D341Med (cell line): Measurements from ENCODE around the gene ODAD2.

Experiments
- DNase-seq: peaks from one replicate; pipeline ENCODE4 v3.0.0; 2012; ENCODE audit warnings: low spot score

The ODAD2 gene

DNA sequence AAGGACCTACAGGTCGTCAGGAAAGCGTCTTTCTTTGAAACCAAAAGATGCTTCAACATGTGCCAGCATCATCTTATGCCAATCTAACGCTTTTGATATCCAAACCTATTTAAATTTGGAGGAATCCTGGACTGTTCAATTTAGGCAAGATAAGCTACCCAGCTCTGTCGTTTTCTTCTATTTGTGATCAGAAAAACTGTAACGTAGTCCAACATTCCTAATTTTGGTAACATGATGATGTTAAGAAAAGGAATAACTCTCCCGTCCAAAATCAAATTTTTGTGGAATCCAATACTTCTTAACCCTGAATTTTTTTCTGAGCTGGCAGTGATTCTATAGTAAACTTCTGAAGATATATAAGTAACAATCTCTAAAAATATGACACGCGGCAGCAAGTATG lies 160.0 kb downstream of the ODAD2 start:
- DNase-seq = no peak

DNA sequence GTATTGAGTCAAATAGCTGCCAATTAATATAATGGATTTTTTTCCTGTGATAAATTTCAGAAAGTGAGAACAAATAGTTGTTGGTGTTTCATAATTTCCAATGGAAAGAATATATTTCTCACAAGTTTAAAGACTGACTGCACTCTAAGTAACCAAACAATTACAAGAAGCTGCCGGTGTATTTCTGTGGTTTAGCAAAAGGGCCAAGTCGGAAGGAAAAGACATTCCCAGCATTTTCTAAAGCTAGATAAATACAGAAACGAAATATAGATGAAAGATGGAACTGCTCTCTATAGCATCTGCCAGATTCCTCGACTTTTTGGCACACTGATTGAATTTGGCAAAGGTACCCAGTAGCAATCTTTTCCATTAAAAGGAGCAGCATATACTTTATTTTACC lies 160.5 kb downstream of the ODAD2 start:
- DNase-seq = no peak

DNA sequence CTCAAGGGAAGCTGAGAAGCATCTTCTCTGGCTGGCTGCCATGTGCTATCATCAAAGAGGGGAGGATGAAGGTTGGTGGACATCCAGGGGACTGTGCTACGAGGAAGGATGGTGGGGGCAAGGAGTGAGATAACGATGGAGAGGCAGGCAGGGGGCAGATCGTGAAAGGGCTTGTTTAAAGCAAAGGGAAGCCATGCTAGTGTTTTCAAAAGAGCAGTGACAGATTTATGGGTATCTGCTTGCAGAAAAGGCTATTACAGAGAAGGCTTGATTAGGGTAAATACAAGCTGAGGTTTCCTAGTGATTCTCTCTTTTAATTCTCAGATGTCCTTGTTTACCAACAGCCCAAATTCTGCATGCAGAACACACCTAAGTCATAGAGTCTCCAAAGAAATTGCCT lies 164.4 kb downstream of the ODAD2 start:
- no peak for DNase-seq

DNA sequence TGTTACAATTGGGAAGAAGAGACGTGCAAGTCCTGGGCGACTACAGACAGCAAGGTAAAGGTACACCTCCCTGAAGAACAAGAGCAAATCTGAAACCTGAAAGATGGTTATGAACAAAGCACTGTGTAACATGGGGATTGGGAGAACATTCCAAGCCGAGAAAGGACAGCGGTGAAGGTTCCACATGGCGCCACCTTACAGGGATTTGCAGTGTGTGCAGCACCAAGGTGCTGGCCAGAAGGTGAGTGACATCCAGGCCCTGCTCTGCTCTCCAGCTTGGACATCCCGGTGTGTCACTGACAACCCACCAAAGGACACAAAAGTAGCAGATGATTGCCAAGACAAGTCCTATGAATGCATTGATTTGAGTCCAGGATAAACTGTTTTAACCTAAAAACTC lies 165.1 kb downstream of the ODAD2 start:
- no peak for DNase-seq

DNA sequence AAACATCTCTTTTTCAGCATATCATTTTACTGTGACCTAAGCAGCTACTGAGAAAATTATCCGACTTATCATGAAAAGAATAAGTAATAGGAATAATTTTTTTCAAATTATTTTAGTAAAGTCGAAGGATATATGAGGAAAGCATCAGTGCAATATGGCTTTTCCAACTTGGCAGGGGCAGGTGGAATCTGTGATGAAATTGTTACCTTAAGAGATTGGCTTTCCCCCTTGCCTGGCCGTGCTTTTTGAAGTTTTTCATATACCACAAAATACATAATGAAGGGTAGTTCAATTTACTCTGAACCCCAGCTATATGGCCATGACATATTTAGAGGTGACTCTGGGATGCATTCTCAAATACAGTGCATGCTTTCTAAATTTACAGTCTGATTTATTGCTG lies 166.1 kb downstream of the ODAD2 start:
- DNase-seq = no peak

DNA sequence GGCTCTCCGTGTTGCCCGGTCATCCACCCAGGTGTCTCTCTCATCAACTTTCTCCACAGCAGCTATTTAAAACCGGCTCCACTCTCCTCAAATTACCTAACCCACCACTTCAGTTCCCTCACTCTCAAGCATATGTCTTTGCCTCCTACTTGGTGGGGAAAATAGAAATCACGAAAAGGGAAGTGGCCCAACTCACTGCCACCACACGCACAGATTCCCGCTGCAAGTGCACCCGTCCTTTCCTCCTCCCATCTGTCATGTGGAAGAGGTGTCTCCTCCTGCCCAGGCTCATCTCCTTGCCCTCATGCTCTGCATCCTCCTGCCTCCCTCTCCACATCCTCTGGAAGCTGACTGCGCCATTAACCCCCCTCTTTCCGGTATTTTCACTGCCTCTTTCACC lies 172.5 kb downstream of the ODAD2 start:
- DNase-seq = no peak

DNA sequence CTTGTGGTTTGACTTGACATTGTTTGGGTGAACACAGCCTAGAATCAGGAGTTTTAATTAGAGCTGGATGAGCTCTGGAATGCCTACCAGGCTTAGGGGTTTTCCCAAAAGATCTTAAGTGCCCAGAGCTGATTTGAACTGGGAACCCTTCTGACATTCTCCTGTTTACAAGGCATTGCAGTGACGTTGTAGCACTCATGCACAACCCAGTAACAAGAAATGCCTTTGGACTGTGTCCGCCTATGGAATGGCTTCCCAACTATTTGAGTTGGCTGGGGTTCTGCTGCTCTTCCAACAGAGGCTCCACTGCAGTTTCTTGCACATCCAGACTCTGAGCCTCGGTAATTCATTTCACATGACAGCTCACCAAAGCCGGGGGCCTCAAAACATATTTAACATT lies 176.6 kb downstream of the ODAD2 start:
- no peak for DNase-seq

DNA sequence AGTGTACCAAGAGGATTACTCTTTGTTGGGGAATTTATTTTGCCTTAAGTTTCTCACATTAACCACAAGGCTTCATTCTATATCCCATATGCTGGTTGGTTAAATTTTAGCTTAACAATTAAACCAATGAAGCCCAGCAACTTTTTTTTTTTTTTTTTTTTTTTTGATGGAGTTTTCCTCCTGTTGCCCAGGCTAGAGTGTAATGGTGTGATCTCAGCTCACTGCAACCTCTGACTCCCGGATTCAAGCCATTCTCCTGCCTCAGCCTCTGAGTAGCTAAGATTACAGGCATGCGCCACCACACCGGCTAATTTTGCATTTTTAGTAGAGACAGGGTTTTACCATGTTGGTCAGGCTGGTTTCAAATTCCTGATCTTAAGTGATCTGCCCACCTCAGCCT lies 178.2 kb downstream of the ODAD2 start:
- no peak for DNase-seq

DNA sequence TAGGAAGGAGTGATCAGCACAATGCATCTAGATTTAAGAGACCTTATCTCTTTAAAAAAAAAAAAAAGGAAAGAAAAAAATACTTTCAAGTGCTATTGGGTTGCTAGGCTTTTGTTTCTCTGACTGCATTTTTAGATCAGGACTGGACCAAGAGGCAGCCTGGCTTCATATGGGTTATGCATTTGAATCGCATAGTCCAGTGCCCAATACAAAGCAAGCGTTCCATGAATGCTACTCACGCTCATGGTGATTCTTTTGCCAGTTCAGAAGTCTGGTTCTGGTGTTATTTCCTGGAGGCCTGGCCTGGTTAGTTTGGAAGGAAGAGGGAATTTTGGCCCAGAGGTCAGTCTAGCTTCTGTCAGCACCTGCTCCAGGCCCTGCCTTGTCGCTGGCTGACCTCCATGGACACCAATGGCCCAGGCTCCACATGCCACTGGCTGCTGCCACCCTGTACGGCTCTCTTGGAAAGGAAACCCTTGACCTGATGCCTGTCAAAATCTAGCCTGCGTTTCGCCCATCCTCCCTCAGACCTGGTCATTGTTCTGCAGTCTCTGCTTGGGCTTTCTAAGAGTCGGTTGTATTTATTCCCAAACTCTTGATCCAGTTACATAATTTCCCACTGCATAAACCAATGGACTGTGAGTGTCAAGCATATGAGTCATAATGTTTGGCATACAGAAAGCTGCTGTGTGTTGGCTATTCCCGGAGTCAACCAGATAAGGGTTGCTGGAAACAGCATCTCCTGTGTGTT lies 178.9 kb downstream of the ODAD2 start:
- DNase-seq = no peak

DNA sequence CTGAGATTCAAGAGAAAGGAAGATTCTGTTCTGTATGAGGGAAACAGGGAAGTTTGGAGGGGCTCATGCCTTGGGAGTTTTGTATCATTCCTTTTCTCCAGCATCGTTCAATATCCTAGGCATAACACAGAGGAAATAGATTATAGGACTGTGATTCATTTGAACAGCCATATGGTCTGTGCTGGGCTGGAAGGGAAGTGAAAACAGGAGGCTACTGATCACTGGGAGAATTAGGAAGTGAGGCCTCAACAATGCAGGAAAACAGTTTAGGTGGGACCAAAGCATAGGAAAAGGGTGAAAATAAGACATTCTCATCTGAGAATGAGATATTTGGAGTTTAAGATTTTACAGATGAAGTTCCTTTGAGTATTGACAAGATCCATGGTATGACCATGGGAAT lies 182.6 kb downstream of the ODAD2 start:
- DNase-seq = no peak

DNA sequence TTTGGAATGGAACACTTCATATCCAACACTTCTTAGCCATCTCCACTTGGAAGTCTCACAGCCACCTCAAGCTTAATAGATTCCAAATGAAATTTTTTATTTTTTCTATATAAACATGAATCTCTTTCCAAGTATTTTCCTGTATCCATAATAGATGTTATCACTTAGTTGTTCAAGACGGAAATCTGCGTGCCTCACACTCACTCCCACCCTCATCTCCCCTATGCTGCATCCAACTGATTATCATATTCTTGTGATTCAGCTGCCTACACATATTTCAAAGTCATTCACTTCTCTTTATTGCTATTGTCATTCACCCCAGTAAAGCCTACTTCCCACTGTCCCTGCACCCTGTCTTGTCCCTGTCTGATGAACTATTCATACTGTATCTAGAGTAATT lies 183.0 kb downstream of the ODAD2 start:
- DNase-seq = no peak

DNA sequence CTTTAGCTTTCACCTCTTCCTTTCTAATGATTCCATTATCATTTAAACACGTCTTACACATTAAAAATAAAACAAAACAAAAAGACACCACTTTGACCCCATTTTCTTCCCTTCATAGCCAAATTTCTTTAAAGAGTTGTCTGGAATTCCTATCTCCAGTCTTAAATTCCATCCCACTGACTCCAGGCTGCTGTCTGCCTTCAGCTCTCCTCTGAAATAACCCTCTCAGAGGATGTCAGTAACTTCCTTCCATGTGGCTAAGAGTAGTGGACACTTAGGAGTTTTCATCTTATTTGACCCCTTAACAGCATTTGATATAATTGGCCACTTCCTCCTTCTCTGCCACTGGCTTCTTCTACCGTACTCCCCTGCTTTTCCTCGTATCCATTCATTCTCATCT lies 183.6 kb downstream of the ODAD2 start:
- DNase-seq = no peak

DNA sequence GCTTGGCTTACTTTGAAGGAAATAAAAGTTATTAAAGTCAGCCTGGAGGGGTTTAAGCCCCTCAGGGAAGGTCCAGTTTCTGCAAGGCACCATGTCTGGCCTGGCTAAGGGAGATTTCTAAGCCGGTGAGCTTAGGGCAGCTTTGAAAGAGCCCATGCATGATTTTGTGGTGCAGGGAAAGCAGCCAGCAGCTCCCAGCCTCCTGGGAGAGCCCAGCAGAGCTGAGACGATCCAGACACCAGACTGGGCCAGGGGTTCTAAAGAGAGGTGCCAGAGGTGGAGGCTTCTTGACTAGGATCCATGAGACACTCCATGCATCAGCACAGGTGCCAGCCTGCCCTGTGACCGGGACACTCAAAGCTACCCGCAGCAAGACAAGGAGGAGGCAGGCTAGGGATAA lies 193.7 kb downstream of the ODAD2 start:
- peak; percentile 17 for DNase-seq

DNA sequence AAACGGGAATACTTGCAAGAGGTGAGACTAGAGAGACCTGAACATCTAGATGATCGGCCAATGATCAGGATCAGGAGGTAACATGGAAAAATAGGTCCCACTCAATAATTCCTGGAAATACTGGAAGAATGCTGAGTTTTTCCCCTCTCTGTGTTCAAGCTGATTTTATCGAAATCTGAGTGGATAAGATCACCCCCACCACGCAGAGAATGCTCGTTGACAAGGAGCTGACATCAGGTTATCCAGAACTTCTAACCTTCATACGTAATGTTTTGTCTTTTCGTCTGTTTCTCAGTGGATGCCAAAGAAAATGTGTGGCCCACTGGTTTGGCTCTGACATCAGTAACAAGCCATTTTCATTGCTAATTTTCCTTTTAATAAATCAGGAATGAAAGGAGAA lies 194.7 kb downstream of the ODAD2 start:
- no peak for DNase-seq

DNA sequence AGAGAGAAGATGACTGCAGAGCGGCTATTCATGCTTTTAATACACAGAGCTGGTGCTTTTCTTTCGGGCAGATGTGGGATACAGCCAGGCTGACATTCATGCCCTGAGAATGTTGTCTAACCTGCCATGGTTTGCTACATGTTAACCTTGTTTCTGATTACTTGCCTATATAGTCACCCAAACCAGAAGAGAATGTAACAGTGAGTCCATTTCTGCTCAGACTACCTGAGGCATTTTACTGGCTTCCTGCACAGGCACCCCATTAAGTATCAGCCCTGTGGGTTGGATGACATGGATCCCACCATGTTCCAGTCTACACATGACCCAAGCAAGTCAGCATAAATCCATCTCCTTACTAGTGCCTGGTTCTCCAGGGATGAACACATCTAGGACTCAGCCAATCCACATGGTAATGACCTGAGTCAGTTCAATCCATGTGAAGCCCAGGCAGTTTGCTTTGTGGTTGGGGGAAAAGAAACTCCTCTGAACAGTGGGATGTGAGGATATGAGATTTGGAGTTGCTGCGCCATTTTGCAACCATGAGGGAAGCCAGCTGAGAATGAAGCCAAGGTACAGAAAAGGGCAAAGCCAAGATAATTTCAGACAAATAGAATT lies 197.6 kb downstream of the ODAD2 start:
- no peak for DNase-seq

DNA sequence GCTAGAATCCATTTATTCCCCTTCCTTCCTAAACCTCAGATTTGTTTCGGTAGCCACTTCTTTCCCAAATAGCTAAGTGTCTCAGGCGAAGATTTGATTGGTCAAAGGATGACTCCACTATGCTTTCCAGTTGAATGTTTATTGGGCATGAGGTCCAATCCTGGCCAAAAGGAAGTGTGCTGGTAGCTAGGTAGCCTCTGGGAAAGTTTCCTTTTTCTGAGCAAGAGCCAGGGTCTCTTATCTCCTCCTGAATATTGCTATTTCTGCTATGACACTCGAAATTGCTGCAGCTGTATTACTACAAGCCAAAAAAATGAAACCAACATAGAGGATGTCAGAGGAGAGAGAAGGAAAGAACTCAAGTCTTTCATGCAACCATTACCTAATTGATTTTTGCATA lies 199.8 kb downstream of the ODAD2 start:
- DNase-seq = no peak

DNA sequence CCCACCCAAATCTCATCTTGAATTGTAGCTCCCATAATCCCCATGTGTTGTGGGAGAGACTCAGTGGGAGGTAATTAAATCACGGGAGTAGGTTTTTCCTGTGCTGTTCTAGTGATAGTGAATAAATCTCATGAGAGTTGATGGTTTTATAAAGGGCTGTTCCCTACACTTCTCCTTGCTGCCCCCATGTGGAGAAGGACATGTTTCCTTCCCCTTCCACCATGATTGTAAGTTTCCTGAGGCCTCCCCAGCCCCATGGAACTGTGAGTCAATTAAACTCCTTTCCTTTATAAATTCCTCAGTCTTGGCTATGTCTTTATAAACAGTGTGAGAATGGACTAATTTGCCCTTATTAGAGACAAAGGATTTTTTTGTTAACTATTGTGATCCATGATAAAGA lies 204.7 kb downstream of the ODAD2 start:
- DNase-seq = no peak

DNA sequence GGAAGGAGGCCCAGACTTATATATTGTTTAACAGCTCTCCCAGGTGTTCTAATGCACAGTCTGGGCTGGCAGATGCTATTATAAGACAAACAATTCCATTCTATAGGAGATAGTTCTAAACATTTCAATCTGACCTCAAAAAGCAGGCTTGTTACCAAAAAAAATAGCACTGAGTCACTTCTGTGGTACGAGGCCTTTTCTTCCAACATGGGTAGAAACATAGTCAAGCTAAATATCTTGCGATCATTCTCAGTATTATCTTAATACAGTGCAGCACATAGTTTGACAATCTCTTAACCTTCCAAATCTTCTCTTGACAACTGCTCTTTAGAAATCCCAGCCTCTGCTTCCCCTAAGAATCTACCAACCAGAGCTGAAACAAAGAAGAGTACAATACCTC lies 206.7 kb downstream of the ODAD2 start:
- DNase-seq = no peak

DNA sequence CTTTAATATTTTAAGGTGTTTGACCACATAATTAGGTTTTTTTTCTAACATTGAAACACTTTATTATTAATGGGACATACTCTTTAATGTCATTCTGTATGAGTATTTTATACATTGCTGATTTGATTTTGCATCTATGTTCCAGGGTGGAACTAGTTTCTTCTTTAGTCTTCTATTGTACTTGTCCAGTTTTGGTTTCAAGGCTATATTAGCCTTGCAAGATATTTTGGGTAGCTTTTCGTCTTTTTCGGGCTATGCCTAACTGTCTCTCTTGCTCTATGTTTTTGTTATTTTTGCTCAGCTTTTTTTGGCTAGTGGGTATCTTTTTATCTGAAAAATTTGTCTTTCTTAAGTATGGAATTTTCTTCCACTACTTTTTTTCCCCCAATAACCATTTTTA lies 214.6 kb downstream of the ODAD2 start:
- DNase-seq = no peak

DNA sequence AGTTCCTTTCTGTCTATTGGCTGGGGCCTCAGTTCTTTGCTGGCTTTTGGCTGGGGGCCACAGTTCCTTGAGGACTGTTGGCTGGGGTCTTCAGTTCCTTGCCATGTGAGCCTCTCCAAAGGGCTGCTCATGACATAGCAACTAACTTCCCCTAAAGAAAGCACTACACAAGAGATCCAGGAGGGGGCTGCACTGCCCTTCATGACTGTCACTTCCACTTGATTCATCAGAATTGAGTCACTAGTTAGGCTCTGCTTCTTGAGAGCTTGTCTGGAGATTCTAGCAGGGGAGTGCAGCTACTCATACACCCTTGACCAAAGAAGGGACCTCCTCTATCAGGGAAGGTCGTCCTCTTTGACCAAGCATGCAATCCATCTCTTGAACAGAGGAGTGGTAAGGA lies 215.2 kb downstream of the ODAD2 start:
- peak; percentile 43 for DNase-seq

DNA sequence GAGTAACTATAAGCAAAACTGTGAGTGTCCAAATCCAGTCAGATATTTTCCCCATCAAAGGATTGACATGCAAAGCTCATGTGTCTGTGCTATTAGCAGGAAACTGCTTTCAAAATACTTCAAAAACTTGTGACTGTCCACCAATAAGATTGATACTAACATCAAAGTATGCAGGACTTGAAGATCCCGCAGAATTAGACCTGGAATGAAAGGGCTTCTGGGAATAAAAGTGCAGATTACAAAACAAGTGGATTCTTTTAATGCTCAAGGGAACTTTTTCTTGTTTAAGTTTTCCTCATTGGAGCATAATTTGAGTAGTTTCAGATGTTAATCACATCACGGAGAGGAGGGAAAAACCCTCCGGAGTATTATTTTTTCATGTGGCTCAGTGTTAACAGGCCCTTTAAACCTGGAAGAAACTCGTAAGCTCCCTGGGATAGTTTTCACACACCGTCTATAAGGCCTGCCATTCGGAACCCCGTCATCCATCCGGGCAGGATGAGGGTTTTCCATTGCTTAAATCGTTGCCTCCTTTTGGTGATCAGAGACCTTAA lies 219.3 kb downstream of the ODAD2 start:
- no peak for DNase-seq

DNA sequence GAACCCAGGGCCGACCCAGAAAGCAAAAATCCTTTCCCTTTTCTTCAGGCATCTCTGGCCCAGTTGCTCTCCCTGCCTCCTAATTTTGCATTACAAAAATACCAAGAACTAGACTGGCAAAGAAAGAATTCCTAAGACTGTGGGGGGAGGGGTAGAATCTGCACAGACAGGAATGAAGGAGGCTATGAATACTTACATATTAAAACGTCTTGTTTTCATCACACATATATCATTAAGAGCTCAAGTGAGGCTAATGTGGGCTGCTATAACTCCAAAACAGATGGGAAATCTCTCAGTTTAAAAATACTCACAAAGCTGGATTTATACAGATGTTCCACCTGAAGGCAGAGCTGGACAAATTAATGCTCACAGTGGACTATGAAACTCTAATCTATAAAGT lies 224.0 kb downstream of the ODAD2 start:
- no peak for DNase-seq

DNA sequence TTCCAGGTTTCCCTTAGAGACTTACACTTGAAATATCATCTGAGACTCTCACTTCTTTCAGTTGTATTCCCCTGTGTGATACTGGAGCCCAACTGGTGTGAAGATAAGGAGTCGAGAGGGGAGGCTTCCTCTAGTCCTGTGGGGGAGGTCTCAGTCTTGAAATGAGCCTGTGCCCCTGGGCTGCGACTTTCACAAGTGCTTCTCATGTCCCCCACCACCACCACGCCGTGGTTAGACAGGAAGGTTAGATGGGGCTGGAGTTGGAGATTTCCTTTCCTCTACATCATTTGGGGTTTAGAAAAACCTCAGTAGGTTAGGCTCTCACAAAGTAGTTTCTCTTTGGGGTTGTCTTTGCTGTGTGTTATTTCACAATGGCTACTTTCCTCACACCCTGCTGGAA lies 227.6 kb downstream of the ODAD2 start:
- DNase-seq = no peak

DNA sequence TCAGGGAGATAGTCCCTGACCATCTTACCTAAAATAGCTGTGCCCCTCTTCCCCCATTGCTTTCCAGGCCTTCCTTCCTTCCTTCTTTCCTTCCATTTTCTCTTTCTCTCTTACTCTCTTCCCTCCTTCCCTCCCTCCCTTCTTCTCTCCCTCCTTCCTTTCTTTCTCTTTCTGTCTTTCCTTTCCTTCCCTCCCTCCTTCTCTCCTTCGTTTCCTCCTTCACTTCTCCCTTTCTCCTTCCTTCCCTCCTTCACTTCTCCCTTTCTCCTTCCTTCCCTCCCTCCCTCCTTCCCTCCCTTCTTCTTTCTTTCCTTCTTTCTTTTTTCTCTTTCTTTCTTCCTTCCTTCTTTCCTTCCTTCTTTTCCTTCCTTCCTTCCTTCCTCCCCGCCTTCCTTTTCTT lies 228.7 kb downstream of the ODAD2 start:
- no peak for DNase-seq
